Fibroblast of lung (primary cell): ENCODE results near the gene SHISA9. TPM values are rescaled to one million over a fixed set of nuclear protein-coding genes. Genes with fewer than 3 reads are reported as not detected.

Source experiments
- DNase-seq, 2 donors: peaks; one replicate each; pipeline versions ENCODE4 v3.0.0 to v3.0.0-alpha.2; 2010; ENCODE audit warnings: low read depth in 2 of 2
- H2AFZ ChIP-seq: 2 replicates; pipeline ENCODE4 v1.5.1; 2012; ENCODE audit warnings: low read length, control low read depth, inconsistent platforms
- H3K27ac ChIP-seq: 2 replicates; pipeline ENCODE4 v1.5.1; 2011; ENCODE audit warnings: low read length, control low read depth; ENCODE audit not compliant: insufficient read depth
- H3K27me3 ChIP-seq: 2 replicates; pipeline ENCODE4 v1.5.1; 2011; ENCODE audit warnings: mild to moderate bottlenecking, low read length; ENCODE audit not compliant: control insufficient read depth, insufficient read depth
- H3K36me3 ChIP-seq: 2 replicates; pipeline ENCODE4 v1.5.1; 2011; ENCODE audit warnings: low read length; ENCODE audit not compliant: control insufficient read depth, insufficient read depth
- H3K4me1 ChIP-seq: 2 replicates; pipeline ENCODE4 v1.5.1; 2011; ENCODE audit warnings: low read length; ENCODE audit not compliant: control insufficient read depth, insufficient read depth; ENCODE audit errors: extremely low read depth
- H3K4me2 ChIP-seq: 2 replicates; pipeline ENCODE4 v1.5.1; 2011; ENCODE audit warnings: low read length, control low read depth; ENCODE audit not compliant: insufficient read depth; ENCODE audit errors: extremely low read depth
- H3K4me3 ChIP-seq, 4 experiments: fragments of 200-600 bp in 1 of 4; sonication (generic) in 1 of 4; replicated peaks in 1 of 4; 2 replicates each; pipeline ENCODE4 v1.5.1; 2011 to 2016; ENCODE audit warnings: low read length in 4 of 4, low read depth in 3 of 4, mild to moderate bottlenecking in 3 of 4, control low read depth in 2 of 4, inconsistent platforms in 1 of 4, mixed read lengths in 1 of 4; ENCODE audit not compliant: insufficient read depth in 1 of 4; ENCODE audit errors: control extremely low read depth in 1 of 4
- H3K79me2 ChIP-seq: 2 replicates; pipeline ENCODE4 v1.5.1; 2012; ENCODE audit warnings: mild to moderate bottlenecking, low read length, inconsistent platforms; ENCODE audit not compliant: control insufficient read depth, insufficient read depth
- H3K9ac ChIP-seq: 2 replicates; pipeline ENCODE4 v1.5.1; 2011; ENCODE audit warnings: mild to moderate bottlenecking, low read length, control low read depth; ENCODE audit not compliant: insufficient read depth
- H3K9me3 ChIP-seq: 2 replicates; pipeline ENCODE4 v1.5.1; 2012; ENCODE audit warnings: low read depth, low read length; ENCODE audit not compliant: control insufficient read depth, insufficient read depth
- H4K20me1 ChIP-seq: 2 replicates; pipeline ENCODE4 v1.5.1; 2011; ENCODE audit warnings: low read length; ENCODE audit not compliant: control insufficient read depth, insufficient read depth; ENCODE audit errors: extremely low read depth
- CTCF ChIP-seq, 2 donors: IDR thresholded peaks in 1 of 2; conservative IDR thresholded peaks in 1 of 2; 1 replicate in 1 of 2; 2 replicates in 1 of 2; pipeline ENCODE4 v1.5.1; 2011 to 2012; ENCODE audit warnings: low read length in 2 of 2, control low read depth in 1 of 2, inconsistent platforms in 1 of 2, low read depth in 1 of 2, mild to moderate bottlenecking in 1 of 2
- EZH2 ChIP-seq: IDR thresholded peaks from 2 replicates; pipeline ENCODE4 v1.5.1; 2012; ENCODE audit warnings: low read length, control low read depth, mild to moderate bottlenecking; ENCODE audit errors: missing control alignments
- polyA plus RNA-seq, 2 donors: library from polyadenylated mRNA; depleted of rRNA in 1 of 2; stranded (reverse) in 1 of 2; unstranded in 1 of 2; fragments of >200 nt; gene quantifications; 2 replicates each; pipeline ENCODE4 v1.2.1, GENCODE V29; 2011 to 2012; ENCODE audit warnings: missing spikeins in 1 of 2
- total RNA-seq: library from RNA; depleted of rRNA; stranded (reverse); fragments of >200 nt; gene quantifications from 2 replicates; pipeline ENCODE4 v1.2.1, GENCODE V29; 2014

Gene SHISA9
- total and polyA plus RNA-seq, 2 donors (not counting 1 experiment from before 2014, with no cell fraction given), result not detected

GRCh38 chr16:13081825-13082331, 180.5 kb downstream of the SHISA9 start:
- Histone ChIP-seq H3K36me3 (no peaks in the 10 kb centered on the region), H3K4me3 (no peak overlapping the region), H3K79me2 (no peaks in the 10 kb centered on the region), H3K9me3 (no peaks in the 10 kb centered on the region), H3K4me2 (no peak overlapping the region), H3K4me1 (no peaks in the 10 kb centered on the region), H3K27ac (no peak overlapping the region), H2AFZ (no peak overlapping the region), H3K9ac (no peak overlapping the region), H4K20me1 (no peaks in the 10 kb centered on the region), H3K27me3 (no peaks in the 10 kb centered on the region)
- TF ChIP-seq EZH2 (no peak), CTCF (conservative IDR thresholded peaks at IDR 0.05 in 1 of 2, IDR thresholded peaks at IDR 0.05 in 1 of 2; ENCODE audit: low read depth in 1 of 2, low read length in 2 of 2) (no peak)
- no peak for DNase-seq

GRCh38 chr16:13083681-13084080, 182.3 kb downstream of the SHISA9 start:
- no peak overlapping the region for H3K4me2 ChIP-seq
- H3K27me3 ChIP-seq, result no peaks in the 10 kb centered on the region
- H3K79me2 ChIP-seq, result no peaks in the 10 kb centered on the region
- H3K9me3 ChIP-seq, result no peaks in the 10 kb centered on the region
- no peaks in the 10 kb centered on the region for H3K36me3 ChIP-seq
- TF ChIP-seq EZH2 (no peak), CTCF (conservative IDR thresholded peaks at IDR 0.05 in 1 of 2, IDR thresholded peaks at IDR 0.05 in 1 of 2; ENCODE audit: low read depth in 1 of 2, low read length in 2 of 2) (no peak)
- H4K20me1 ChIP-seq, result no peaks in the 10 kb centered on the region
- no peak overlapping the region for H3K27ac ChIP-seq
- H3K4me3 ChIP-seq, result no peak overlapping the region
- H3K9ac ChIP-seq, result no peak overlapping the region
- H3K4me1 ChIP-seq, result no peaks in the 10 kb centered on the region
- no peak overlapping the region for H2AFZ ChIP-seq
- DNase-seq, result no peak

- H3K27me3 ChIP-seq, result no peaks in the 10 kb centered on the region
- no peak overlapping the region for H3K27ac ChIP-seq
- no peaks in the 10 kb centered on the region for H3K36me3 ChIP-seq
- no peaks in the 10 kb centered on the region for H3K4me1 ChIP-seq
- no peaks in the 10 kb centered on the region for H4K20me1 ChIP-seq
- no peaks in the 10 kb centered on the region for H3K9me3 ChIP-seq
- no peak for DNase-seq
- TF ChIP-seq CTCF (conservative IDR thresholded peaks at IDR 0.05 in 1 of 2, IDR thresholded peaks at IDR 0.05 in 1 of 2; ENCODE audit: low read depth in 1 of 2, low read length in 2 of 2) (no peak), EZH2 (no peak)
- no peak overlapping the region for H3K4me2 ChIP-seq
- no peak overlapping the region for H2AFZ ChIP-seq
- no peaks in the 10 kb centered on the region for H3K79me2 ChIP-seq
- no peak overlapping the region for H3K9ac ChIP-seq
- H3K4me3 ChIP-seq, result no peak overlapping the region
Observed at GRCh38 chr16:13084331-13084730, 182.9 kb downstream of the SHISA9 start.
